Measurements from ENCODE around the gene FBXW7.
A peak's percentile ranks its signal among the peaks of the same experiment; 100 is the strongest.

FBXW7 gene

GRCh38 chr4:152363086-152363485, 172.8 kb downstream of the FBXW7 start:
- no peak for DNase-seq

- no peak for DNase-seq
Observed at GRCh38 chr4:152360045-152360410, 175.9 kb downstream of the FBXW7 start.

- DNase-seq, result no peak
Observed at GRCh38 chr4:152359208-152360044, 176.5 kb downstream of the FBXW7 start.

- DNase-seq, result no peak
Observed at GRCh38 chr4:152357206-152357605, 178.7 kb downstream of the FBXW7 start.

GRCh38 chr4:152356428-152357034, 179.4 kb downstream of the FBXW7 start:
- no peak for DNase-seq

- DNase-seq, result peak; percentile 73
Observed at GRCh38 chr4:152352622-152353116, 183.2 kb downstream of the FBXW7 start.

GRCh38 chr4:152352215-152352614, 183.7 kb downstream of the FBXW7 start:
- DNase-seq, result no peak

- DNase-seq, result no peak
Observed at GRCh38 chr4:152351080-152351479, 184.8 kb downstream of the FBXW7 start.

- no peak for DNase-seq
Observed at GRCh38 chr4:152348670-152349069, 187.2 kb downstream of the FBXW7 start.

GRCh38 chr4:152346979-152347378, 188.9 kb downstream of the FBXW7 start:
- no peak for DNase-seq

GRCh38 chr4:152346526-152346925, 189.4 kb downstream of the FBXW7 start:
- DNase-seq, result no peak

GRCh38 chr4:152344001-152344400, 191.9 kb downstream of the FBXW7 start:
- no peak for DNase-seq

- DNase-seq, result no peak
Observed at GRCh38 chr4:152342293-152342692, 193.6 kb downstream of the FBXW7 start.

- no peak for DNase-seq
Observed at GRCh38 chr4:152340818-152341217, 195.1 kb downstream of the FBXW7 start.

GRCh38 chr4:152339576-152339975, 196.3 kb downstream of the FBXW7 start:
- no peak for DNase-seq

- DNase-seq, result no peak
Observed at GRCh38 chr4:152334931-152335330, 201.0 kb downstream of the FBXW7 start.

GRCh38 chr4:152331042-152331441, 204.8 kb downstream of the FBXW7 start:
- no peak for DNase-seq

GRCh38 chr4:152328582-152328981, 207.3 kb downstream of the FBXW7 start:
- peak; percentile 32 for DNase-seq

GRCh38 chr4:152327606-152328453, 208.1 kb downstream of the FBXW7 start:
- DNase-seq, result no peak

GRCh38 chr4:152325831-152326230, 210.1 kb downstream of the FBXW7 start:
- DNase-seq, result no peak

GRCh38 chr4:152323221-152323620, 212.7 kb downstream of the FBXW7 start:
- no peak for DNase-seq

- DNase-seq, result no peak
Observed at GRCh38 chr4:152322656-152323055, 213.2 kb downstream of the FBXW7 start.

- no peak for DNase-seq
Observed at GRCh38 chr4:152321923-152322322, 214.0 kb downstream of the FBXW7 start.
